ENCODE results near the gene GRIK5. TPM values are rescaled to one million over a fixed set of nuclear protein-coding genes. Genes with fewer than 3 reads are reported as not detected.

The GRIK5 gene
- total RNA-seq, 1 donor: not detected

DNA sequence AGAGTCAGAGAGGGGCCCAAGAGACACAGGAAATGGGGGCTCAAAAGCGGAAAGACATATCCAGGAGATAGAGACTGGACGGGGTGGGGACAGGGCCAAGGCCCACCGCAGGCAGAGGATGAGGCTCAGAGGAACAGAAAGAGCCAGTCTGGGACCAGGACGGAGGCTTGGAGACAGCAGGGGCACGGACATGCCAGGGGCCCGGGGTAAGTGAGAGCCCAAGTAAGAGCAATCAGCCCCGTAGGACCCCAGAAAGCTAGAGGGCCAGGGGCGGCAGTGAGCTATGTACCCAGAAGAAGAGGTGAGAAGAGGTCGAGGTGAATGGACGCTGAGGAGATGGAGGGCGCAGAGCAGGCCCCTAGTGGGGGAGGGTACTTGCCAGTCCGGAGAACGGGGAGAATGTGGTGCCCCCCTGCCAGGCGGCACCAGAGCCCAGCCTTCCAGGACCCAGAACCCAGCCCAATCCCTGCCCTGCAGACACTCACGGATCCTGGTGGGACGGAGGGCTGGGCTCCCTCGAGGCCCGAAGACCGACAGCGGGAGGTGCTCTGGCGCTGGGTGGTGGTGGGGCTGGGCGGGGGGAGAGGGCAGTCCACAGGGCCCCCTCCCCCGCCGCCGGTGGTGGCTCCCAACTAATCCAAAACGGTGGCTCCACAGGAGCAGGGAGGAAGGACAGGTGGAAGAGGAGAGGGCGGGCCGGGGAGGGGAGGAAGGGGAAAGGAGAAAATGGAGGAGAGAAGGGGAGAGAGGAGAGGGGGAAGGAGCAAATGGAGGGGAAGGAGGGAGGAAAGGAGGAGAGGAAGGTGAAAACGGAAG lies 1.0 kb downstream of the GRIK5 start:
- no peak for DNase-seq (ENCODE audit: low read depth)
- no peak overlapping the region for H3K4me3 ChIP-seq (ENCODE audit: low read depth, low read length)
- TF ChIP-seq, protein P1, sequence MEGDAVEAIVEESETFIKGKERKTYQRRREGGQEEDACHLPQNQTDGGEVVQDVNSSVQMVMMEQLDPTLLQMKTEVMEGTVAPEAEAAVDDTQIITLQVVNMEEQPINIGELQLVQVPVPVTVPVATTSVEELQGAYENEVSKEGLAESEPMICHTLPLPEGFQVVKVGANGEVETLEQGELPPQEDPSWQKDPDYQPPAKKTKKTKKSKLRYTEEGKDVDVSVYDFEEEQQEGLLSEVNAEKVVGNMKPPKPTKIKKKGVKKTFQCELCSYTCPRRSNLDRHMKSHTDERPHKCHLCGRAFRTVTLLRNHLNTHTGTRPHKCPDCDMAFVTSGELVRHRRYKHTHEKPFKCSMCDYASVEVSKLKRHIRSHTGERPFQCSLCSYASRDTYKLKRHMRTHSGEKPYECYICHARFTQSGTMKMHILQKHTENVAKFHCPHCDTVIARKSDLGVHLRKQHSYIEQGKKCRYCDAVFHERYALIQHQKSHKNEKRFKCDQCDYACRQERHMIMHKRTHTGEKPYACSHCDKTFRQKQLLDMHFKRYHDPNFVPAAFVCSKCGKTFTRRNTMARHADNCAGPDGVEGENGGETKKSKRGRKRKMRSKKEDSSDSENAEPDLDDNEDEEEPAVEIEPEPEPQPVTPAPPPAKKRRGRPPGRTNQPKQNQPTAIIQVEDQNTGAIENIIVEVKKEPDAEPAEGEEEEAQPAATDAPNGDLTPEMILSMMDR (IDR thresholded peaks at IDR 0.05; ENCODE audit: insufficient read depth, low read depth, low read length): no peak

DNA sequence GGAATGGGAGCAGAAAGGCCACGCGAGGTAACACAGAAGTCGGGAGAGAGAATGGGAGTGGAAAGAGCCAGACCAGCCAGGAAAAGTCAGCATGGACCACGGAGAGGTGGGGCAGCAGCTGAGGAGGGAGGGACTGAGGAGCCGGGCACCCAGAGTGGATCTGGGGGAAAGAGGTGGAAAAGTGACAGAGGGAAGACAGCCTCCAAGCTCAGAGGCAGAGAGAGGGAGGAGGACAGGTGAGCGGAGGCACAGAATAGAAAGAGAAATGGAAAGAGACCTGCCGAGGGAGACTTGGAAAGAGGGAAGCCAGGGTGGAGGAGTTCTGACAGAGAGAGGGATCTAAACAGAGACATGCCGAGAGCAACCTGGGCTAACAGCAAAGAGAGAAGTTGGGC lies 1.6 kb downstream of the GRIK5 start:
- no peak overlapping the region for H3K4me3 ChIP-seq (ENCODE audit: low read depth, low read length)
- DNase-seq (ENCODE audit: low read depth): no peak
- TF ChIP-seq, protein P1 (IDR thresholded peaks at IDR 0.05; ENCODE audit: insufficient read depth, low read depth, low read length): no peak

DNA sequence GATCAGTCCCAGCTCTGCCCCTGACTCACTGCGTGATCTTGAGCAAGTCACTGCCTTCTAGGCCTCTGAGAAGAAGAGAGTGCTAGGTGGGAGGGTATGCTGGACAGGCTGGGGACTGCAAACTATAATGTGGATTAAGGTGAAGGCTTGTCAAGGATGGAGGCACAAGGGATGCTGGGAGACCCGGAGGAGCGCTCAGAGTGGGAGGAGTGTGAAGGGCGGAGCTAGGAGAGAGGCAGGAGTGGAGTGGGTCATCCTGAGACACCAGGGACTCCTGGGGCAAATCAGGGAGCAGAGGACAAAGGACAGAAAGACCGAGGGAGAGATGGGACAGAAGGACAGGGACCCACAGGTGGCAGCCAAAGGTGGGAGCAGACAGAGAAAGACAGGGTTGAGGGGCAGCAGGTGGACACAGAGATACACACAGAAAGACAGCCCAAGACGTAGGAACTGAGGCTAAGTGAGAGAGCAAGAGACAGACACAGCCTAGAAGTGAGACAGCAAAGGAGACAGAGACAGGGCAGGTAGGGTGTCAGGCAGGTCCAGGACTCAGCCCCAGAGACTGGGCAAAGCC lies 2.6 kb downstream of the GRIK5 start:
- no peak for DNase-seq (ENCODE audit: low read depth)
- no peak overlapping the region for H3K4me3 ChIP-seq (ENCODE audit: low read depth, low read length)
- TF ChIP-seq, protein P1 (IDR thresholded peaks at IDR 0.05; ENCODE audit: insufficient read depth, low read depth, low read length): no peak

DNA sequence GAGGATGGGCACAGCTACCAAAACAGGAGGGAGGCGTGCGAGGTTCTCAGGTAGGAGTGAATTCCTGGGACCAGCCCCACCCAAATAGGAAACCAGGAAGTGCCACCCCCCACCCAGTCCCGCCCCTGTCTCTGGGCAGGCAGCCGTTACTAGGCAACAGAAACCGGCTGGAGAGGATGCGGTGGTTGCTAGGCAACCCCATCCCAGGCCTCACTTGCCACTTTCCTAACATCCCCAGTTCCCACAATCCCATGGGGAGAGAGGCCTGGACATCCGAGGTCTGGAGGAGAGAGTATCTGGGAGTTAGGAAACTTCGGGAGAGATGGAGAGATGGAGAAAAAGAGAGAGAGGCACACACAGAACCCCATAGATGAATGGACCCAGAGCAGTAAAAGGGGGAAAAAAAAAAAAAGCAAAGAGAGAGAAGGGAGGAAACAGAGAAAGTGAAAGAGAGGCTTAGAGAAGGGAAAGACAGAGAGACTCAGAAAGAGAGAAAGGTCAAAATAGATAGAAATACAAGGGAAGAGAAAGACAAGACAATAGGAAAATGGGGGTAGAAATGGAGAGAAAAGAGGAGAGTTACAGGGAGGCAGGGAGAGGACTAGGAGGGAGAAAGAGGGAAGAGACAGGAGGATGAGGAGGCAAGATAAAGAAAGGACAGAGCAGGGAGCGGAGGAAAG lies 3.8 kb downstream of the GRIK5 start:
- no peak overlapping the region for H3K4me3 ChIP-seq (ENCODE audit: low read depth, low read length)
- DNase-seq (ENCODE audit: low read depth): no peak
- TF ChIP-seq, protein P1 (IDR thresholded peaks at IDR 0.05; ENCODE audit: insufficient read depth, low read depth, low read length): no peak

DNA sequence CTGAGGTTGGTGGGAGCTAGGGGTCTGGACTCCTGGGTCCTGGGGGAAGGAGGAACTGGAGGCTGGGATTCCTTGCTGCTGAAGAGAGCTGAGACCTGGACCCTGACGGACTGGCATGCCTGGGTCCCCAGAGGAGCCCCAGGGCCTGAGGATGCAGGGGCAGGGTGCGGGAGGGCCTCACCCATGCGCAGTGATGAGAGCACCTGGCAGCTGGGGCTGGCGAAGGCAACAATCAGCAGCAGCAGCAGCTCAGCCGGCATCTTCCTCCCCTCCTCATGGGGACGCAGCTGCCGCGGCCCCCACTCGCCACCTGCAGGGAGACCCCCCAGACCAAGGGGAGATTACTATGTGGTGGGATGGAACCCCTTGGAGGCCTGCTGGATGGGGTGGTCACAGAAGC lies 4.5 kb downstream of the GRIK5 start:
- TF ChIP-seq, protein P1 (IDR thresholded peaks at IDR 0.05; ENCODE audit: insufficient read depth, low read depth, low read length): no peak
- DNase-seq (ENCODE audit: low read depth): no peak
- no peak overlapping the region for H3K4me3 ChIP-seq (ENCODE audit: low read depth, low read length)

DNA sequence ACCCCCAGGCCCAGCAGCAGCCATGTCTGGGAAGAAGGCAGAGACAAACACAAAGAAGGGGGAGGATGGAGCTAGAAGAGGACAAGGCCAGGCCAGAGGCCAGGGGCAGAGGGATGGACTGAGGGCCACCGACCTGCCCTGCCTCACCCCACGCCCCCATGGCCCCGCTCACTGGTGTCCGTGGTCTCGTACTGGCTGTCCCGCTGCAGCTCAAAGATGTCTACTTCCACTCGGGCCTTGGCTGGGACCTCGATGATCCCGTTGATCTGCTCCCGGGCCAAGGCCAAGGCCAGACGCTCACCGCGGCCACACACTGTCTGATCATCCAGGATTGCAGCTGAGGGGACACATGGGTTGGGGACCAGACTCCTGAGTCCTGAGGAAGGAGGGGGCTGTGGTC lies 5.0 kb downstream of the GRIK5 start:
- TF ChIP-seq, protein P1 (IDR thresholded peaks at IDR 0.05; ENCODE audit: insufficient read depth, low read depth, low read length): no peak
- DNase-seq (ENCODE audit: low read depth): no peak

More for the DNA sequence above, 5.0 kb downstream of the GRIK5 start:
- H3K4me3 ChIP-seq (ENCODE audit: low read depth, low read length): no peak overlapping the region

All from fibroblast of villous mesenchyme (primary cell).